Endodermal cell (in vitro differentiated cells): Measurements from ENCODE around the gene RARG. TPM values are rescaled to one million over a fixed set of nuclear protein-coding genes. Genes with fewer than 3 reads are reported as not detected.

Source experiments
- DNase-seq: peaks from one replicate; pipeline ENCODE4 v3.0.0-alpha.2; 2017
- H3K27ac ChIP-seq: 2 replicates; pipeline ENCODE4 v1.5.1; 2013; ENCODE audit warnings: mild to moderate bottlenecking, low read depth, low read length, moderate library complexity
- H3K27me3 ChIP-seq: 2 replicates; pipeline ENCODE4 v1.6.1; 2013; ENCODE audit warnings: mild to moderate bottlenecking, low read length, moderate library complexity; ENCODE audit not compliant: insufficient read depth, control insufficient read depth, poor library complexity, severe bottlenecking
- H3K36me3 ChIP-seq: 2 replicates; pipeline ENCODE4 v1.7.0; 2013; ENCODE audit warnings: mild to moderate bottlenecking, low read length, moderate library complexity; ENCODE audit not compliant: control insufficient read depth, insufficient read depth
- H3K4me1 ChIP-seq: one replicate; pipeline ENCODE4 v1.7.0; 2013; ENCODE audit warnings: low read length; ENCODE audit not compliant: control insufficient read depth, insufficient read depth
- H3K4me3 ChIP-seq: 2 replicates; pipeline ENCODE4 v1.5.1; 2013; ENCODE audit warnings: mild to moderate bottlenecking, low read length, moderate library complexity
- H3K9ac ChIP-seq: 2 replicates; pipeline ENCODE4 v1.6.1; 2013; ENCODE audit warnings: mild to moderate bottlenecking, low read length, moderate library complexity; ENCODE audit not compliant: poor library complexity, severe bottlenecking; ENCODE audit errors: extremely low read depth
- H3K9me3 ChIP-seq: 2 replicates; pipeline ENCODE4 v1.6.1; 2013; ENCODE audit warnings: mild to moderate bottlenecking, low read length, moderate library complexity; ENCODE audit not compliant: control insufficient read depth
- H3K27ac Mint-ChIP-seq: 2 replicates; pipeline ENCODE4 v1.8.0; 2020; ENCODE audit warnings: mixed read lengths
- H3K27me3 Mint-ChIP-seq: 2 replicates; pipeline ENCODE4 v1.8.0; 2021; ENCODE audit warnings: mild to moderate bottlenecking, mixed read lengths; ENCODE audit not compliant: insufficient read depth
- H3K36me3 Mint-ChIP-seq: 2 replicates; pipeline ENCODE4 v1.8.0; 2020; ENCODE audit warnings: low read depth, mixed read lengths
- H3K4me1 Mint-ChIP-seq: 2 replicates; pipeline ENCODE4 v1.8.0; 2020; ENCODE audit warnings: mixed read lengths
- H3K4me3 Mint-ChIP-seq: 2 replicates; pipeline ENCODE4 v1.8.0; 2020; ENCODE audit warnings: mild to moderate bottlenecking, moderate library complexity, mixed read lengths
- H3K9me3 Mint-ChIP-seq: 2 replicates; pipeline ENCODE4 v1.8.0; 2020; ENCODE audit warnings: mild to moderate bottlenecking, mixed read lengths
- WGBS, 2 experiments: methylation state at CpG; one replicate each; pipeline versions ENCODE4 v1.1.5 to v1.1.7; 2013; ENCODE audit warnings: missing lambda C conversion rate in 2 of 2, mixed read lengths in 1 of 2; ENCODE audit not compliant: insufficient coverage in 1 of 2, insufficient read length in 1 of 2; 5-methylcytosine and 5-hydroxymethylcytosine counted together
- total RNA-seq, 2 donors: library from RNA; stranded (reverse); fragmentation: NEBNext Ultra II Directional in 1 of 2; extraction: Animal tissue kit (Norgen Biotek cat#: 25700) in 1 of 2; gene quantifications; 2 replicates in 1 of 2; 3 replicates in 1 of 2; pipeline ENCODE4 v1.2.1, GENCODE V29; 2021
- TF ChIP-seq, protein P1 (sequence below): fragments of 200-600 bp; sonication (generic); conservative IDR thresholded peaks from 2 replicates; pipeline ENCODE4 v1.5.0; 2021; ENCODE audit warnings: antibody characterized with exemption, mild to moderate bottlenecking

The RARG gene
- total RNA-seq, 2 donors from 2014 or later, result 19.5 to 26.8 TPM

- Mint-ChIP-seq H3K27me3 (peaks cover 21% of the 10 kb centered on the region), H3K36me3 (peaks cover 20% of the 10 kb centered on the region), H3K4me3 (peak overlapping the region; percentile 69), H3K4me1 (peaks cover 64% of the 10 kb centered on the region), H3K27ac (peak overlapping the region; percentile 88), H3K9me3 (no peaks in the 10 kb centered on the region)
- WGBS, 2 experiments, result 36 to 43% methylated on average over 5 to 17 of the region's 19 CpGs
- Histone ChIP-seq H3K9ac (no peak overlapping the region), H3K27ac (no peak overlapping the region), H3K27me3 (peaks cover 21% of the 10 kb centered on the region), H3K4me3 (no peak overlapping the region), H3K9me3 (no peaks in the 10 kb centered on the region), H3K4me1 (peaks cover 10% of the 10 kb centered on the region), H3K36me3 (no peaks in the 10 kb centered on the region)
- peak; percentile 93 for DNase-seq
- TF ChIP-seq, protein P1, sequence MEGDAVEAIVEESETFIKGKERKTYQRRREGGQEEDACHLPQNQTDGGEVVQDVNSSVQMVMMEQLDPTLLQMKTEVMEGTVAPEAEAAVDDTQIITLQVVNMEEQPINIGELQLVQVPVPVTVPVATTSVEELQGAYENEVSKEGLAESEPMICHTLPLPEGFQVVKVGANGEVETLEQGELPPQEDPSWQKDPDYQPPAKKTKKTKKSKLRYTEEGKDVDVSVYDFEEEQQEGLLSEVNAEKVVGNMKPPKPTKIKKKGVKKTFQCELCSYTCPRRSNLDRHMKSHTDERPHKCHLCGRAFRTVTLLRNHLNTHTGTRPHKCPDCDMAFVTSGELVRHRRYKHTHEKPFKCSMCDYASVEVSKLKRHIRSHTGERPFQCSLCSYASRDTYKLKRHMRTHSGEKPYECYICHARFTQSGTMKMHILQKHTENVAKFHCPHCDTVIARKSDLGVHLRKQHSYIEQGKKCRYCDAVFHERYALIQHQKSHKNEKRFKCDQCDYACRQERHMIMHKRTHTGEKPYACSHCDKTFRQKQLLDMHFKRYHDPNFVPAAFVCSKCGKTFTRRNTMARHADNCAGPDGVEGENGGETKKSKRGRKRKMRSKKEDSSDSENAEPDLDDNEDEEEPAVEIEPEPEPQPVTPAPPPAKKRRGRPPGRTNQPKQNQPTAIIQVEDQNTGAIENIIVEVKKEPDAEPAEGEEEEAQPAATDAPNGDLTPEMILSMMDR, result no peak
Measured at GRCh38 chr12:53217051-53217930, 14.7 kb downstream of the RARG start.

DNA sequence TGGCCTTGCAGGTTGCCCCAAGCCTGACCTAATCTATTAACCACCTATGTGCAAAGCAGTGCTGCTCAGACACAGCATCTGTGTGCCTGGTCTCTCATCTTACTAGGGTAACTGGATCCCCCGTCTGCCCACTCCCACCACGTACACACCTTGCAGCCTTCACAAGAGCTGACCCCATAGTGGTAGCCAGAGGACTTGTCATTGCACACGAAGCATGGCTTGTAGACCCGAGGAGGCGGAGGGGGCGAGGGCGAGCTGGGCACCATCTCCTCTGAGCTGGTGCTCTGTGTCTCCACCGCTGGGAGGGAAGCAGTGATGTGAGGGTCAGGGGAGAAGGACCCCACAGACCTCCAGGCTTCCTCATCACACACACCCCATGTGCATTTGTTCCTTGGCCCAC lies 16.5 kb downstream of the RARG start:
- Mint-ChIP-seq H3K9me3 (no peaks in the 10 kb centered on the region), H3K27ac (peak overlapping the region; percentile 58), H3K4me1 (peaks cover 60% of the 10 kb centered on the region), H3K4me3 (peak overlapping the region; percentile 69), H3K27me3 (peaks cover 21% of the 10 kb centered on the region), H3K36me3 (peaks cover 24% of the 10 kb centered on the region)
- TF ChIP-seq, protein P1, result no peak
- 91 to 100% methylated on average over 1 to 8 of the region's 8 CpGs for WGBS, 2 experiments
- peak; percentile 57 for DNase-seq
- Histone ChIP-seq H3K27ac (no peak overlapping the region), H3K9ac (no peak overlapping the region), H3K27me3 (peaks cover 21% of the 10 kb centered on the region), H3K4me1 (peaks cover 10% of the 10 kb centered on the region), H3K4me3 (no peak overlapping the region), H3K36me3 (no peaks in the 10 kb centered on the region), H3K9me3 (no peaks in the 10 kb centered on the region)

DNA sequence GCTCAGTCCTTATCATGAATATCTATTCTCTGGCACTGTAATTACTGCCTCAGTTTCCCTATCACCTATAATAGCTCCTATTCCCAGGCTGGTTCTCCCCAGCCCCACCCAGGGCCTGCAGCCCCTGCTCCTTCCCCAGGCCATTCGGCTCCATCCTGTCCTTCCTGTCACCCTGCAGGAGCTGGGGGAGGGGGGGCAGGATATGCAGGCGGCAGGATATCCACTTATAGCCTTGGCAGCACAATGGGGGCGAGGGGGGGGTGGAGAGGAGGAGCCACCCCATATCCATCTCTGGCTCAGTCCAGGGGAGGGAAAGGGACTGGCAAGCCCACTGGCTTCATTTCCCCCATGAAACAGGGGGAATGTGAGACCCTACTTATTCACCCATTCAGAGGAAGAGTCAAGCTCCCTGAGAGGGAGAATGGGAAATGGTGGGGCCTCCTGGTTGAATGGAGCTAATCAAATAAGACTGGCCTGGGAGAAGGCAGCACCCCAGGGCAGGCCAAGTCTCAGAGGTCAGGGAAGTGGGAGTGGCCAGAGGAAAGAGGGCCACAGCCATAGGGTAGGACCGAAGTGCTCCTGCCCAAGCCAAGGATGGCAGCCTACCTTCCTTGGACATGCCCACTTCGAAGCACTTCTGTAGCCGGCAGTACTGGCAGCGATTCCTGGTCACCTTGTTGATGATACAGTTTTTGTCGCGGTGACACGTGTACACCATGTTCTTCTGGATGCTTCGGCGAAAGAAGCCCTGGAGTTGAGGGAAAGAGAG lies 17.1 kb downstream of the RARG start:
- H3K27ac Mint-ChIP-seq, result peak overlapping the region; percentile 58
- H3K4me1 ChIP-seq, result peaks cover 10% of the 10 kb centered on the region
- H3K9me3 Mint-ChIP-seq, result no peaks in the 10 kb centered on the region
- no peak overlapping the region for H3K27ac ChIP-seq
- no peak overlapping the region for H3K4me3 Mint-ChIP-seq
- no peak overlapping the region for H3K4me3 ChIP-seq
- no peaks in the 10 kb centered on the region for H3K9me3 ChIP-seq
- peaks cover 21% of the 10 kb centered on the region for H3K27me3 Mint-ChIP-seq
- TF ChIP-seq, protein P1, result no peak
- no peak overlapping the region for H3K9ac ChIP-seq
- H3K27me3 ChIP-seq, result peaks cover 20% of the 10 kb centered on the region
- DNase-seq, result peak; percentile 84
- H3K36me3 ChIP-seq, result no peaks in the 10 kb centered on the region
- H3K36me3 Mint-ChIP-seq, result peaks cover 24% of the 10 kb centered on the region
- H3K4me1 Mint-ChIP-seq, result peaks cover 60% of the 10 kb centered on the region
- WGBS, 2 experiments, result 78 to 87% methylated on average over 8 to 11 of the region's 12 CpGs
